HepG2 (cell line): ENCODE data around the gene PTGR2.

Experiments used
- CBFB ChIP-seq: sonication (generic); formaldehyde crosslinking; IDR thresholded peaks from 2 replicates; pipeline ENCODE4 v1.4.0; 2020; ENCODE audit warnings: missing genetic modification reagents
- CEBPB ChIP-seq: IDR thresholded peaks from 2 replicates; pipeline ENCODE4 v1.6.1; 2011; ENCODE audit warnings: low read depth, low read length, improper control_type of control experiment, borderline replicate concordance
- CTCF ChIP-seq: sonication (generic); formaldehyde crosslinking; IDR thresholded peaks from 2 replicates; pipeline ENCODE4 v1.5.0; 2020; ENCODE audit warnings: mild to moderate bottlenecking, missing genetic modification reagents, moderate library complexity
- EZH2 ChIP-seq: conservative IDR thresholded peaks from 2 replicates; pipeline ENCODE4 v1.6.1; 2012; ENCODE audit warnings: mild to moderate bottlenecking, low read depth, low read length, moderate library complexity
- GATA4 ChIP-seq: sonication (generic); IDR thresholded peaks from 2 replicates; pipeline ENCODE4 v1.6.1; 2016; ENCODE audit warnings: antibody characterized with exemption, low read depth, borderline replicate concordance
- KDM5A ChIP-seq: fragments of 200-600 bp; sonication (generic); IDR thresholded peaks from 2 replicates; pipeline ENCODE4 v1.7.0; 2018; ENCODE audit warnings: antibody characterized with exemption, mild to moderate bottlenecking, low read length, borderline replicate concordance
- POLR2A ChIP-seq, 2 experiments: IDR thresholded peaks; 2 replicates each; pipeline ENCODE4 v1.6.1; 2011; ENCODE audit warnings: low read depth in 2 of 2, low read length in 2 of 2, mild to moderate bottlenecking in 1 of 2, moderate library complexity in 1 of 2; ENCODE audit not compliant: insufficient read depth in 1 of 2
- STAT6 ChIP-seq: sonication (generic); formaldehyde crosslinking; IDR thresholded peaks from 2 replicates; pipeline ENCODE4 v1.4.0; 2020; ENCODE audit warnings: missing genetic modification reagents, mild to moderate bottlenecking, borderline replicate concordance
- ZBTB38 ChIP-seq: sonication (generic); formaldehyde crosslinking; IDR thresholded peaks from 2 replicates; pipeline ENCODE4 v1.5.1; 2020; ENCODE audit warnings: mild to moderate bottlenecking, missing genetic modification reagents
- ZFY ChIP-seq: sonication (generic); formaldehyde crosslinking; IDR thresholded peaks from 2 replicates; pipeline ENCODE4 v1.4.0; 2020; ENCODE audit warnings: missing genetic modification reagents
- TF ChIP-seq, protein P1 (sequence below): sonication (generic); formaldehyde crosslinking; IDR thresholded peaks from 2 replicates; pipeline ENCODE4 v1.5.1; 2020; ENCODE audit warnings: mild to moderate bottlenecking, missing genetic modification reagents, moderate library complexity
- TF ChIP-seq, protein P2 (sequence below): sonication (generic); formaldehyde crosslinking; IDR thresholded peaks from 2 replicates; pipeline ENCODE4 v1.9.0; 2021; ENCODE audit warnings: missing genetic modification reagents, borderline replicate concordance
- TF ChIP-seq, protein P3 (sequence below): sonication (generic); formaldehyde crosslinking; IDR thresholded peaks from 2 replicates; pipeline ENCODE4 v1.4.0; 2020; ENCODE audit warnings: missing genetic modification reagents, borderline replicate concordance

DNA sequence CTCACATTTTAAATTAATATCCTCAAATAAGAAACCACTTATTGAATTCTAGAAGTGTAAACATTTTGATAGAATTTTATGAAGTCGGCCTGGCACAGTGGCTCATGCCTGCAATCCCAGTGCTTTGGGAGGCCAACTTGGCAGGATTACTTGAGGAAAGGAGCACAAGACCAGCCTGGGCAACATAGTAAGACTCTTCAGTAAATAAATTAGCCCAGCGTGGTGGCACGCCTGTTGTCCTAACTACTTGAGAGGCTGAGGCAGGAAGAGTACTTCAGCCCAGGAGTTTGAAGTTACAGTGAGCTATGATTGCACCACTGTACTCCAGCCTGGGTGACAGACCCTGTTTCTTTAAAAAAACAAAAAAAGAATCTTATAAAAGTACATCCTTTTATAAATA is 26.2 kb downstream of the PTGR2 start:
- no peak for TF ChIP-seq EZH2
- TF ChIP-seq, protein P1, sequence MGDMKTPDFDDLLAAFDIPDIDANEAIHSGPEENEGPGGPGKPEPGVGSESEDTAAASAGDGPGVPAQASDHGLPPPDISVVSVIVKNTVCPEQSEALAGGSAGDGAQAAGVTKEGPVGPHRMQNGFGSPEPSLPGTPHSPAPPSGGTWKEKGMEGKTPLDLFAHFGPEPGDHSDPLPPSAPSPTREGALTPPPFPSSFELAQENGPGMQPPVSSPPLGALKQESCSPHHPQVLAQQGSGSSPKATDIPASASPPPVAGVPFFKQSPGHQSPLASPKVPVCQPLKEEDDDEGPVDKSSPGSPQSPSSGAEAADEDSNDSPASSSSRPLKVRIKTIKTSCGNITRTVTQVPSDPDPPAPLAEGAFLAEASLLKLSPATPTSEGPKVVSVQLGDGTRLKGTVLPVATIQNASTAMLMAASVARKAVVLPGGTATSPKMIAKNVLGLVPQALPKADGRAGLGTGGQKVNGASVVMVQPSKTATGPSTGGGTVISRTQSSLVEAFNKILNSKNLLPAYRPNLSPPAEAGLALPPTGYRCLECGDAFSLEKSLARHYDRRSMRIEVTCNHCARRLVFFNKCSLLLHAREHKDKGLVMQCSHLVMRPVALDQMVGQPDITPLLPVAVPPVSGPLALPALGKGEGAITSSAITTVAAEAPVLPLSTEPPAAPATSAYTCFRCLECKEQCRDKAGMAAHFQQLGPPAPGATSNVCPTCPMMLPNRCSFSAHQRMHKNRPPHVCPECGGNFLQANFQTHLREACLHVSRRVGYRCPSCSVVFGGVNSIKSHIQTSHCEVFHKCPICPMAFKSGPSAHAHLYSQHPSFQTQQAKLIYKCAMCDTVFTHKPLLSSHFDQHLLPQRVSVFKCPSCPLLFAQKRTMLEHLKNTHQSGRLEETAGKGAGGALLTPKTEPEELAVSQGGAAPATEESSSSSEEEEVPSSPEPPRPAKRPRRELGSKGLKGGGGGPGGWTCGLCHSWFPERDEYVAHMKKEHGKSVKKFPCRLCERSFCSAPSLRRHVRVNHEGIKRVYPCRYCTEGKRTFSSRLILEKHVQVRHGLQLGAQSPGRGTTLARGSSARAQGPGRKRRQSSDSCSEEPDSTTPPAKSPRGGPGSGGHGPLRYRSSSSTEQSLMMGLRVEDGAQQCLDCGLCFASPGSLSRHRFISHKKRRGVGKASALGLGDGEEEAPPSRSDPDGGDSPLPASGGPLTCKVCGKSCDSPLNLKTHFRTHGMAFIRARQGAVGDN (CRISPR knock-in tag) = no peak
- TF ChIP-seq, protein P2, sequence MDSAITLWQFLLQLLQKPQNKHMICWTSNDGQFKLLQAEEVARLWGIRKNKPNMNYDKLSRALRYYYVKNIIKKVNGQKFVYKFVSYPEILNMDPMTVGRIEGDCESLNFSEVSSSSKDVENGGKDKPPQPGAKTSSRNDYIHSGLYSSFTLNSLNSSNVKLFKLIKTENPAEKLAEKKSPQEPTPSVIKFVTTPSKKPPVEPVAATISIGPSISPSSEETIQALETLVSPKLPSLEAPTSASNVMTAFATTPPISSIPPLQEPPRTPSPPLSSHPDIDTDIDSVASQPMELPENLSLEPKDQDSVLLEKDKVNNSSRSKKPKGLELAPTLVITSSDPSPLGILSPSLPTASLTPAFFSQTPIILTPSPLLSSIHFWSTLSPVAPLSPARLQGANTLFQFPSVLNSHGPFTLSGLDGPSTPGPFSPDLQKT (CRISPR knock-in tag) = no peak
- TF ChIP-seq POLR2A (IDR thresholded peaks at IDR 0.05; ENCODE audit: insufficient read depth in 1 of 2, low read depth in 2 of 2, low read length in 2 of 2) = no peak
- TF ChIP-seq CEBPB = no peak
- TF ChIP-seq ZBTB38 (CRISPR knock-in tag) = no peak
- TF ChIP-seq, protein P3, sequence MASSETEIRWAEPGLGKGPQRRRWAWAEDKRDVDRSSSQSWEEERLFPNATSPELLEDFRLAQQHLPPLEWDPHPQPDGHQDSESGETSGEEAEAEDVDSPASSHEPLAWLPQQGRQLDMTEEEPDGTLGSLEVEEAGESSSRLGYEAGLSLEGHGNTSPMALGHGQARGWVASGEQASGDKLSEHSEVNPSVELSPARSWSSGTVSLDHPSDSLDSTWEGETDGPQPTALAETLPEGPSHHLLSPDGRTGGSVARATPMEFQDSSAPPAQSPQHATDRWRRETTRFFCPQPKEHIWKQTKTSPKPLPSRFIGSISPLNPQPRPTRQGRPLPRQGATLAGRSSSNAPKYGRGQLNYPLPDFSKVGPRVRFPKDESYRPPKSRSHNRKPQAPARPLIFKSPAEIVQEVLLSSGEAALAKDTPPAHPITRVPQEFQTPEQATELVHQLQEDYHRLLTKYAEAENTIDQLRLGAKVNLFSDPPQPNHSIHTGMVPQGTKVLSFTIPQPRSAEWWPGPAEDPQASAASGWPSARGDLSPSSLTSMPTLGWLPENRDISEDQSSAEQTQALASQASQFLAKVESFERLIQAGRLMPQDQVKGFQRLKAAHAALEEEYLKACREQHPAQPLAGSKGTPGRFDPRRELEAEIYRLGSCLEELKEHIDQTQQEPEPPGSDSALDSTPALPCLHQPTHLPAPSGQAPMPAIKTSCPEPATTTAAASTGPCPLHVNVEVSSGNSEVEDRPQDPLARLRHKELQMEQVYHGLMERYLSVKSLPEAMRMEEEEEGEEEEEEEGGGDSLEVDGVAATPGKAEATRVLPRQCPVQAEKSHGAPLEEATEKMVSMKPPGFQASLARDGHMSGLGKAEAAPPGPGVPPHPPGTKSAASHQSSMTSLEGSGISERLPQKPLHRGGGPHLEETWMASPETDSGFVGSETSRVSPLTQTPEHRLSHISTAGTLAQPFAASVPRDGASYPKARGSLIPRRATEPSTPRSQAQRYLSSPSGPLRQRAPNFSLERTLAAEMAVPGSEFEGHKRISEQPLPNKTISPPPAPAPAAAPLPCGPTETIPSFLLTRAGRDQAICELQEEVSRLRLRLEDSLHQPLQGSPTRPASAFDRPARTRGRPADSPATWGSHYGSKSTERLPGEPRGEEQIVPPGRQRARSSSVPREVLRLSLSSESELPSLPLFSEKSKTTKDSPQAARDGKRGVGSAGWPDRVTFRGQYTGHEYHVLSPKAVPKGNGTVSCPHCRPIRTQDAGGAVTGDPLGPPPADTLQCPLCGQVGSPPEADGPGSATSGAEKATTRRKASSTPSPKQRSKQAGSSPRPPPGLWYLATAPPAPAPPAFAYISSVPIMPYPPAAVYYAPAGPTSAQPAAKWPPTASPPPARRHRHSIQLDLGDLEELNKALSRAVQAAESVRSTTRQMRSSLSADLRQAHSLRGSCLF = no peak
- TF ChIP-seq ZFY = no peak
- TF ChIP-seq CBFB (CRISPR knock-in tag) = no peak
- TF ChIP-seq CTCF (CRISPR knock-in tag) = no peak
- TF ChIP-seq KDM5A = no peak
- TF ChIP-seq STAT6 (CRISPR knock-in tag) = no peak
- no peak for TF ChIP-seq GATA4
